SU-DHL-6 (cell line): ENCODE data around the gene PLEKHJ1.

Experiments
- EZH2phosphoT487 ChIP-seq: fragments of 200-600 bp; sonication (generic), shearing (Covaris generic); conservative IDR thresholded peaks from 2 replicates; pipeline ENCODE4 v1.6.1; 2018; ENCODE audit warnings: mild to moderate bottlenecking, antibody characterized with exemption, low read length, moderate library complexity, mixed read lengths
- TF ChIP-seq, protein P1 (sequence below): fragments of 200-600 bp; sonication (generic); IDR thresholded peaks from one replicate; pipeline ENCODE4 v1.5.1; 2017; ENCODE audit warnings: antibody characterized with exemption, mild to moderate bottlenecking, low read length, moderate library complexity; ENCODE audit not compliant: insufficient read depth, poor library complexity, severe bottlenecking

DNA sequence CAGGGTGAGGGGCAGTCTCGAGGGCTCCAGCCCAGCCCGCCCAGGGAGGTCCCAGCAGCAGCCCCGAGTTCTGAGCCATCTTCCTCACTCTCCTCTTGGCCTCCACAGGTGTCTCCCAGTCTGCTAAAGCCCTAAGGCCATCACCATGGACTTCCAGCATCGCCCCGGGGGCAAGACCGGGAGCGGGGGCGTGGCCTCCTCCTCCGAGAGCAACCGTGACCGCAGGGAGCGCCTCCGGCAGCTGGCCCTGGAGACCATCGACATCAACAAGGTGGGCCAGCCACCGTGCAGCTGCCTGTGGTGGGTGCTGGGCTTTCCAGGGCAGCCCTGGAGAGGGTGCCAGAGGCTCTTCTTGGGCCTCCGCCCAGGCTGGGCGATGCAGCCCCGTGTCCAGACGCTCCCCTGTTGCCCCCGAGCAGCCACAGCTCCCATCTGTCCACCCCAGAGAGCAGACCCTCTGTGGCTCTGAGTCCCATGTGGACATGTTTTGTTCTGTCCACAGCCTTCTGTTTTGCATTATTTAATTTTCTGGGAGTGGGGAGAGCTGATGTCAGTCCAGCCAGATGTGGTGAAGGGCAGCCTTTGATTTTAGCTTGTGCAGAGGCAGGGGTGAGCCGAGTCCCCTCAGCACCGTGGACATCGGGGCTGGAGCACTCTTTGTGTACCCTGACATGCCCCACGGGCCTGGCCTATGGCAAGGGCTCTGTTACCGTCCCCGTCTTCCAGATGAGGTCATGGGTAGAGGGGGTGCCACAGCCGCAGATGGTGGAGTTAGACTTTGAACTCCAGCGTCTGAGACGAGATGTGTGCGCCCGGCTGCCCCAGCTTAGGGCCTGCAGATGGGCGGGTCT lies 7.4 kb upstream of the PLEKHJ1 start:
- TF ChIP-seq, protein P1, sequence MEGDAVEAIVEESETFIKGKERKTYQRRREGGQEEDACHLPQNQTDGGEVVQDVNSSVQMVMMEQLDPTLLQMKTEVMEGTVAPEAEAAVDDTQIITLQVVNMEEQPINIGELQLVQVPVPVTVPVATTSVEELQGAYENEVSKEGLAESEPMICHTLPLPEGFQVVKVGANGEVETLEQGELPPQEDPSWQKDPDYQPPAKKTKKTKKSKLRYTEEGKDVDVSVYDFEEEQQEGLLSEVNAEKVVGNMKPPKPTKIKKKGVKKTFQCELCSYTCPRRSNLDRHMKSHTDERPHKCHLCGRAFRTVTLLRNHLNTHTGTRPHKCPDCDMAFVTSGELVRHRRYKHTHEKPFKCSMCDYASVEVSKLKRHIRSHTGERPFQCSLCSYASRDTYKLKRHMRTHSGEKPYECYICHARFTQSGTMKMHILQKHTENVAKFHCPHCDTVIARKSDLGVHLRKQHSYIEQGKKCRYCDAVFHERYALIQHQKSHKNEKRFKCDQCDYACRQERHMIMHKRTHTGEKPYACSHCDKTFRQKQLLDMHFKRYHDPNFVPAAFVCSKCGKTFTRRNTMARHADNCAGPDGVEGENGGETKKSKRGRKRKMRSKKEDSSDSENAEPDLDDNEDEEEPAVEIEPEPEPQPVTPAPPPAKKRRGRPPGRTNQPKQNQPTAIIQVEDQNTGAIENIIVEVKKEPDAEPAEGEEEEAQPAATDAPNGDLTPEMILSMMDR = no peak
- TF ChIP-seq EZH2phosphoT487 = no peak
